GM12892 (cell line): ENCODE measurements around the gene ZNF726.

Source experiments
- DNase-seq: peaks from one replicate; pipeline ENCODE4 v3.0.0; 2011; ENCODE audit not compliant: insufficient read length
- FAIRE-seq: peaks from 2 replicates; lab custom pipeline; 2011; peaks lifted over from hg19 to GRCh38; lab: Jason Lieb, UNC
- POLR2A ChIP-seq: IDR thresholded peaks from 2 replicates; pipeline ENCODE4 v1.6.1; 2011; ENCODE audit warnings: low read depth, low read length, control low read depth
- POLR2AphosphoS5 ChIP-seq: IDR thresholded peaks from 2 replicates; pipeline ENCODE4 v1.6.1; 2011; ENCODE audit warnings: low read depth, low read length, control low read depth
- TAF1 ChIP-seq: IDR thresholded peaks from 2 replicates; pipeline ENCODE4 v1.6.1; 2011; ENCODE audit warnings: low read depth, mild to moderate bottlenecking, control low read depth, low read length, borderline replicate concordance

Gene ZNF726

GRCh38 chr19:23981863-23982262 is 67.2 kb downstream of the ZNF726 start:
- no peak for TF ChIP-seq TAF1
- FAIRE-seq, result no peak
- DNase-seq, result no peak

GRCh38 chr19:23983406-23983805 is 68.7 kb downstream of the ZNF726 start:
- FAIRE-seq, result no peak
- TF ChIP-seq POLR2AphosphoS5 (no peak), POLR2A (no peak), TAF1 (no peak)
- no peak for DNase-seq
